LNCaP clone FGC (cell line): ENCODE data around the gene SGIP1.
A peak's percentile ranks its signal among the peaks of the same experiment; 100 is the strongest.

ENCODE experiments used
- DNase-seq: peaks from one replicate; pipeline ENCODE4 v3.0.0-alpha.2; 2011; ENCODE audit warnings: low read depth
- H3K4me3 ChIP-seq: 2 replicates; pipeline ENCODE4 v1.5.1; 2011; ENCODE audit warnings: mild to moderate bottlenecking, low read depth, low read length, control low read depth
- CTCF ChIP-seq: IDR thresholded peaks from 2 replicates; pipeline ENCODE4 v1.5.1; 2012; ENCODE audit warnings: mild to moderate bottlenecking; ENCODE audit not compliant: control insufficient read depth, insufficient read depth; ENCODE audit errors: extremely low read depth

Gene SGIP1

GRCh38 chr1:66597500-66597899, 63.5 kb downstream of the SGIP1 start:
- no peak overlapping the region for H3K4me3 ChIP-seq
- no peak for TF ChIP-seq CTCF
- DNase-seq: no peak

GRCh38 chr1:66598670-66599069, 64.7 kb downstream of the SGIP1 start:
- TF ChIP-seq CTCF: no peak
- no peak for DNase-seq
- H3K4me3 ChIP-seq: no peak overlapping the region

- H3K4me3 ChIP-seq: no peak overlapping the region
- TF ChIP-seq CTCF: no peak
- DNase-seq: no peak
Observed at GRCh38 chr1:66599346-66599745, 65.4 kb downstream of the SGIP1 start.

GRCh38 chr1:66599899-66600737, 66.2 kb downstream of the SGIP1 start:
- no peak for DNase-seq
- TF ChIP-seq CTCF: no peak
- H3K4me3 ChIP-seq: no peak overlapping the region

GRCh38 chr1:66605419-66605997, 71.6 kb downstream of the SGIP1 start:
- H3K4me3 ChIP-seq: no peak overlapping the region
- no peak for TF ChIP-seq CTCF
- DNase-seq: no peak

GRCh38 chr1:66606362-66607065, 72.6 kb downstream of the SGIP1 start:
- no peak for TF ChIP-seq CTCF
- no peak overlapping the region for H3K4me3 ChIP-seq
- no peak for DNase-seq

GRCh38 chr1:66607458-66607857, 73.5 kb downstream of the SGIP1 start:
- H3K4me3 ChIP-seq: no peak overlapping the region
- no peak for DNase-seq
- TF ChIP-seq CTCF: 0 out of 2 replicates have a peak, but pooled peaks have one; percentile 6
